Retina (tissue), 1 donor: ENCODE measurements around the gene THRA.

ENCODE experiments used
- DNase-seq: peaks from one replicate; pipeline ENCODE4 v3.0.0-alpha.2; 2016

Gene THRA

GRCh38 chr17:40062329-40063186 is at the start of gene THRA:
TSS of gene THRA (plus strand) at chr17:40062965. CDS start at chr17:40074489, 11,524 bp downstream.
- DNase-seq, result peak; percentile 59

GRCh38 chr17:40014375-40014980 is 48.3 kb upstream of the THRA start:
- DNase-seq, result peak; percentile 8

- DNase-seq, result no peak
These were observed 47.5 kb upstream of the THRA start, which contains the start of gene CSF3 for GRCh38 chr17:40015005-40015997. TSS of gene CSF3 (plus strand) at chr17:40015440. CDS start at chr17:40015475, 35 bp downstream.

- DNase-seq, result no peak
These were observed 46.5 kb upstream of the THRA start for GRCh38 chr17:40015998-40016985.

GRCh38 chr17:40017422-40018080 is 45.2 kb upstream of the THRA start:
- no peak for DNase-seq

GRCh38 chr17:40018211-40019121 is 44.3 kb upstream of the THRA start:
- DNase-seq, result no peak

- DNase-seq, result no peak
These were observed 43.4 kb upstream of the THRA start for GRCh38 chr17:40019140-40019991.

- no peak for DNase-seq
These were observed 42.6 kb upstream of the THRA start for GRCh38 chr17:40020146-40020545.

- no peak for DNase-seq
These were observed 41.3 kb upstream of the THRA start for GRCh38 chr17:40021451-40021971.

- no peak for DNase-seq
These were observed 40.3 kb upstream of the THRA start for GRCh38 chr17:40022497-40022896.

GRCh38 chr17:40022961-40023541 is 39.7 kb upstream of the THRA start:
- no peak for DNase-seq

GRCh38 chr17:40023590-40024292 is 39.0 kb upstream of the THRA start:
- no peak for DNase-seq

GRCh38 chr17:40024901-40025300 is 37.9 kb upstream of the THRA start:
- DNase-seq, result no peak

GRCh38 chr17:40025559-40025958 is 37.2 kb upstream of the THRA start:
- DNase-seq, result no peak

GRCh38 chr17:40025991-40026815 is 36.6 kb upstream of the THRA start:
- no peak for DNase-seq

- peak; percentile 73 for DNase-seq
These were observed 35.8 kb upstream of the THRA start for GRCh38 chr17:40026816-40027613.
